Gastrocnemius medialis (tissue), 4 donors: Measurements from ENCODE around the gene ENDOV. TPM values are rescaled to one million over a fixed set of nuclear protein-coding genes. Genes with fewer than 3 reads are reported as not detected.

Source experiments
- ATAC-seq, 2 donors: fragments of 150-250 bp; one replicate each; pipeline ENCODE4 v1.9.1; 2016
- DNase-seq, 2 donors: peaks; one replicate each; pipeline ENCODE4 v3.0.0-alpha.2; 2019
- H3K27ac ChIP-seq, 4 donors: fragments of 200-600 bp; sonication (generic); 1 replicate in 1 of 4; 2 replicates in 3 of 4; pipeline ENCODE4 v1.5.1; 2016 to 2018; ENCODE audit warnings: mild to moderate bottlenecking in 2 of 4, moderate library complexity in 1 of 4
- H3K27me3 ChIP-seq, 3 donors: fragments of 200-600 bp; sonication (generic) in 2 of 3; 1 replicate in 1 of 3; 2 replicates in 2 of 3; pipeline versions ENCODE4 v1.5.1 to v1.6.0; 2016 to 2019; ENCODE audit warnings: mild to moderate bottlenecking in 1 of 3, moderate library complexity in 1 of 3
- H3K36me3 ChIP-seq, 2 donors: fragments of 200-600 bp; sonication (generic) in 1 of 2; one replicate each; pipeline ENCODE4 v1.5.1; 2017 to 2018
- H3K4me1 ChIP-seq, 2 donors: fragments of 200-600 bp; sonication (generic) in 1 of 2; one replicate each; pipeline ENCODE4 v1.5.1; 2016 to 2017; ENCODE audit warnings: mild to moderate bottlenecking in 2 of 2
- H3K4me3 ChIP-seq, 4 donors: fragments of 200-600 bp; sonication (generic) in 3 of 4; 1 replicate in 1 of 4; 2 replicates in 3 of 4; pipeline ENCODE4 v1.5.1; 2016 to 2019; ENCODE audit warnings: mild to moderate bottlenecking in 2 of 4
- H3K9me3 ChIP-seq, 3 donors: fragments of 200-600 bp; sonication (generic) in 2 of 3; 1 replicate in 1 of 3; 2 replicates in 2 of 3; pipeline ENCODE4 v1.5.1; 2016 to 2019
- POLR2A ChIP-seq, 2 donors: fragments of 450-650 bp; IDR thresholded peaks; one replicate each; pipeline ENCODE4 v1.6.1; 2017; ENCODE audit warnings: antibody characterized with exemption in 2 of 2, mild to moderate bottlenecking in 2 of 2, moderate library complexity in 2 of 2
- in situ Hi-C, 4 donors: fragments of 200-750 bp; cut with MboI; loops; one replicate each; pipeline versions ENCODE4 v1.15.0 to v1.8.0; 2017; ENCODE audit warnings: low sequenced_read_pairs in 4 of 4
- intact Hi-C: fragments of 100-400 bp; cut with DNase I; formaldehyde crosslinking; loops from one replicate; pipeline ENCODE4 v1.15.1; 2023; ENCODE audit warnings: low total_unique reads
- total RNA-seq, 4 donors: library from RNA; depleted of rRNA; stranded (reverse); fragments of >200 nt; gene quantifications; one replicate each; pipeline versions ENCODE4 v1.1.0 to v1.2.3, GENCODE V29; 2016
- TF ChIP-seq, protein P1 (sequence below), 5 experiments: fragments of 450-650 bp in 3 of 5; fragments of 200-600 bp in 2 of 5; sonication (generic) in 2 of 5; IDR thresholded peaks in 4 of 5; conservative IDR thresholded peaks in 1 of 5; 1 replicate in 4 of 5; 2 replicates in 1 of 5; pipeline ENCODE4 v1.5.1; 2016 to 2019; ENCODE audit warnings: antibody characterized with exemption in 5 of 5, mild to moderate bottlenecking in 3 of 5, moderate library complexity in 3 of 5

Gene ENDOV
- total RNA-seq, 4 donors from 2014 or later = 9.1 to 24.1 (median 18.0) TPM

- Histone ChIP-seq H3K9me3 (no peaks in the 10 kb centered on the region), H3K27ac (no peak overlapping the region), H3K4me1 (no peaks in the 10 kb centered on the region), H3K4me3 (no peak overlapping the region), H3K27me3 (no peaks in the 10 kb centered on the region), H3K36me3 (no peaks in the 10 kb centered on the region)
- no peak for ATAC-seq
- intact Hi-C loops = no loop called here
- TF ChIP-seq, protein P1, sequence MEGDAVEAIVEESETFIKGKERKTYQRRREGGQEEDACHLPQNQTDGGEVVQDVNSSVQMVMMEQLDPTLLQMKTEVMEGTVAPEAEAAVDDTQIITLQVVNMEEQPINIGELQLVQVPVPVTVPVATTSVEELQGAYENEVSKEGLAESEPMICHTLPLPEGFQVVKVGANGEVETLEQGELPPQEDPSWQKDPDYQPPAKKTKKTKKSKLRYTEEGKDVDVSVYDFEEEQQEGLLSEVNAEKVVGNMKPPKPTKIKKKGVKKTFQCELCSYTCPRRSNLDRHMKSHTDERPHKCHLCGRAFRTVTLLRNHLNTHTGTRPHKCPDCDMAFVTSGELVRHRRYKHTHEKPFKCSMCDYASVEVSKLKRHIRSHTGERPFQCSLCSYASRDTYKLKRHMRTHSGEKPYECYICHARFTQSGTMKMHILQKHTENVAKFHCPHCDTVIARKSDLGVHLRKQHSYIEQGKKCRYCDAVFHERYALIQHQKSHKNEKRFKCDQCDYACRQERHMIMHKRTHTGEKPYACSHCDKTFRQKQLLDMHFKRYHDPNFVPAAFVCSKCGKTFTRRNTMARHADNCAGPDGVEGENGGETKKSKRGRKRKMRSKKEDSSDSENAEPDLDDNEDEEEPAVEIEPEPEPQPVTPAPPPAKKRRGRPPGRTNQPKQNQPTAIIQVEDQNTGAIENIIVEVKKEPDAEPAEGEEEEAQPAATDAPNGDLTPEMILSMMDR (IDR thresholded peaks at IDR 0.05 in 4 of 5, conservative IDR thresholded peaks at IDR 0.05 in 1 of 5) = no peak
- TF ChIP-seq POLR2A (IDR thresholded peaks at IDR 0.05) = no peak
- no peak for DNase-seq
- in situ Hi-C loops = no loop called here
Measured at GRCh38 chr17:80443916-80444643, 29.1 kb downstream of the ENDOV start.

- no peaks in the 10 kb centered on the region for H3K36me3 ChIP-seq
- no peak for DNase-seq
- no peak overlapping the region for H3K4me3 ChIP-seq
- no peaks in the 10 kb centered on the region for H3K9me3 ChIP-seq
- H3K27ac ChIP-seq = no peak overlapping the region
- intact Hi-C loops = no loop called here
- H3K4me1 ChIP-seq = no peaks in the 10 kb centered on the region
- TF ChIP-seq, protein P1 (IDR thresholded peaks at IDR 0.05 in 4 of 5, conservative IDR thresholded peaks at IDR 0.05 in 1 of 5) = no peak
- TF ChIP-seq POLR2A (IDR thresholded peaks at IDR 0.05) = no peak
- ATAC-seq = no peak
- no peaks in the 10 kb centered on the region for H3K27me3 ChIP-seq
- in situ Hi-C loops = no loop called here
Measured at GRCh38 chr17:80444644-80444979, 29.6 kb downstream of the ENDOV start.

DNA sequence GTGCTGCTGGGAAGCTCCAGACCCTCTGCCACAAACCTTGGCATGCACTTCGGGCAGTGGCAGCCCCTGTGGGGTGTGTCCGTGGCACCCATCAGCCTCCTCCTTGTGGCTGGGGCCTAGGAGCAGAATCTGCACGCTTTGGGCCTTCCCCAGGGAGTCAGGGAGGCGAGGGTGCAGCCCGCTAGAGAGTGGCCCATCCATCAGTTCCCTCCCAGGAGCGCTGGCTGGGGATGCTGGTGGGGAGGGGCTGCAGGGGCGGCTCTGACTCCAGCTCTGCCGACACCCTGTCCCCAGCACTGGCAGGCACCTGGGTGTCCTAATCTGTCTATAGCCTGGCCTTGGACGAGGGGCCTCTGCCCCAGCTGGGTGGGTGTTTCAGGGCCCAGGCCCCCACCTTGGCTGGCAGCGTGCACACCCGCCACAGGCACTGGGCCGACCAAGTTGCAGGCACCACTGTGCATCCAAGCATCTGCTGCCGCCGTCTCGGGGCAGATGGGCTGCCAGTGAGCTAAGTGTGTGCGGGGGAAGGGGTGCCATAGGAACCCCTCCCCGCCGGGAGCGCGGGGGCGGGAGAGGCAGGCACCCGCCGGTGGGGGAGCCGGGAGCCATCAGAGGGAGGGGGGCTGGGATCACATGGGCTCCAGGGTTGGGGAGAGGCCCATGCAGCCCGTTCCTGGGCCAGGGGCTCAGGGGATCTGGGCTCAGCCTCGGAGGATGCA is 30.2 kb downstream of the ENDOV start:
- H3K4me1 ChIP-seq = no peaks in the 10 kb centered on the region
- DNase-seq = no peak
- H3K27ac ChIP-seq = no peak overlapping the region
- no peaks in the 10 kb centered on the region for H3K36me3 ChIP-seq
- H3K4me3 ChIP-seq = no peak overlapping the region
- in situ Hi-C loops (no loop called here), intact Hi-C loops (no loop called here)
- no peaks in the 10 kb centered on the region for H3K9me3 ChIP-seq
- H3K27me3 ChIP-seq = no peaks in the 10 kb centered on the region
- ATAC-seq = no peak
- no peak for TF ChIP-seq POLR2A (IDR thresholded peaks at IDR 0.05)
- TF ChIP-seq, protein P1 (IDR thresholded peaks at IDR 0.05 in 4 of 5, conservative IDR thresholded peaks at IDR 0.05 in 1 of 5) = no peak

- H3K27ac ChIP-seq = no peak overlapping the region
- DNase-seq = no peak
- intact Hi-C loops = no loop called here
Measured at GRCh38 chr17:80445726-80446110, 30.8 kb downstream of the ENDOV start.

More at GRCh38 chr17:80445726-80446110, 30.8 kb downstream of the ENDOV start:
- Histone ChIP-seq H3K27me3 (no peaks in the 10 kb centered on the region), H3K36me3 (no peaks in the 10 kb centered on the region), H3K9me3 (no peaks in the 10 kb centered on the region), H3K4me3 (no peak overlapping the region), H3K4me1 (no peaks in the 10 kb centered on the region)
- no peak for ATAC-seq
- TF ChIP-seq, protein P1 (IDR thresholded peaks at IDR 0.05 in 4 of 5, conservative IDR thresholded peaks at IDR 0.05 in 1 of 5) = no peak
- TF ChIP-seq POLR2A (IDR thresholded peaks at IDR 0.05) = no peak
- in situ Hi-C loops = no loop called here
